ENCODE data around the gene COX20.

COX20 gene

GRCh38 chr1:244854166-244854565 is 18.7 kb downstream of the COX20 start:
- DNase-seq: no peak

GRCh38 chr1:244854865-244855578 is 19.6 kb downstream of the COX20 start:
- no peak for DNase-seq

- no peak for DNase-seq
Measured at GRCh38 chr1:244857761-244858160, 22.3 kb downstream of the COX20 start.

GRCh38 chr1:244858357-244858756 is 22.9 kb downstream of the COX20 start:
- DNase-seq: no peak

GRCh38 chr1:244860078-244860477 is 24.6 kb downstream of the COX20 start:
- no peak for DNase-seq

GRCh38 chr1:244860914-244861610 is 25.6 kb downstream of the COX20 start:
- DNase-seq: no peak

- DNase-seq: no peak
Measured at GRCh38 chr1:244861683-244862082, 26.2 kb downstream of the COX20 start.

GRCh38 chr1:244862354-244862698 is 26.9 kb downstream of the COX20 start:
- no peak for DNase-seq

GRCh38 chr1:244862699-244863490 is 27.4 kb downstream of the COX20 start:
- DNase-seq: peak; percentile 85 to 95

GRCh38 chr1:244863491-244864252 is 28.2 kb downstream of the COX20 start:
- DNase-seq: peak; percentile 34 to 36

- DNase-seq: peak; percentile 94 to 98
Measured at GRCh38 chr1:244864253-244865027, 29.0 kb downstream of the COX20 start, which contains the start of gene HNRNPU. HNRNPU (minus strand) TSS chr1:244864543; CDS start chr1:244864307, 236 bp downstream.

- no peak for DNase-seq
Measured at GRCh38 chr1:244865028-244865371, 29.5 kb downstream of the COX20 start.

- DNase-seq: no peak
Measured at GRCh38 chr1:244865820-244866219, 30.4 kb downstream of the COX20 start.

- DNase-seq: no peak
Measured at GRCh38 chr1:244866355-244866754, 30.9 kb downstream of the COX20 start.

GRCh38 chr1:244868484-244869363 is 33.3 kb downstream of the COX20 start:
- DNase-seq: no peak

- DNase-seq: no peak
Measured at GRCh38 chr1:244869364-244869827, 33.9 kb downstream of the COX20 start.

GRCh38 chr1:244869950-244870349 is 34.5 kb downstream of the COX20 start:
- no peak for DNase-seq

GRCh38 chr1:244874974-244875579 is 39.6 kb downstream of the COX20 start:
- DNase-seq: no peak

GRCh38 chr1:244876228-244876910 is 40.9 kb downstream of the COX20 start:
- DNase-seq: no peak

- no peak for DNase-seq
Measured at GRCh38 chr1:244878681-244879080, 43.2 kb downstream of the COX20 start.

Data from inflammatory macrophage treated with lipopolysaccharide for 1 hour (primary cell).